Liver (tissue), 9 donors: ENCODE results near the gene ADAMTS2. TPM values are rescaled to one million over a fixed set of nuclear protein-coding genes. Genes with fewer than 3 reads are reported as not detected.

ENCODE experiments used
- DNase-seq: peaks from one replicate; pipeline ENCODE4 v3.0.0-alpha.2; 2017; ENCODE audit warnings: low spot score
- H3K27ac ChIP-seq, 2 donors: one replicate each; pipeline ENCODE4 v1.7.0; 2013; ENCODE audit warnings: inconsistent platforms in 2 of 2, low read length in 2 of 2, control low read depth in 1 of 2, low read depth in 1 of 2, mild to moderate bottlenecking in 1 of 2
- H3K27me3 ChIP-seq, 4 donors: one replicate each; pipeline versions ENCODE4 v1.6.1 to v1.7.0; 2013; ENCODE audit warnings: low read length in 3 of 4, inconsistent platforms in 1 of 4, mild to moderate bottlenecking in 1 of 4, moderate library complexity in 1 of 4; ENCODE audit not compliant: control insufficient read depth in 4 of 4, insufficient read depth in 4 of 4
- H3K36me3 ChIP-seq, 4 donors: one replicate each; pipeline versions ENCODE4 v1.6.1 to v1.7.0; 2013; ENCODE audit warnings: low read length in 3 of 4, mild to moderate bottlenecking in 3 of 4, low read depth in 1 of 4, moderate library complexity in 1 of 4; ENCODE audit not compliant: control insufficient read depth in 4 of 4, insufficient read depth in 3 of 4
- H3K4me1 ChIP-seq, 4 donors: one replicate each; pipeline versions ENCODE4 v1.6.1 to v1.7.0; 2013; ENCODE audit warnings: low read length in 3 of 4, mild to moderate bottlenecking in 3 of 4, moderate library complexity in 1 of 4; ENCODE audit not compliant: control insufficient read depth in 4 of 4, insufficient read depth in 4 of 4
- H3K4me3 ChIP-seq, 3 donors: one replicate each; pipeline versions ENCODE4 v1.6.1 to v1.7.0; 2013; ENCODE audit warnings: low read length in 3 of 3, control low read depth in 1 of 3, low read depth in 1 of 3, mild to moderate bottlenecking in 1 of 3
- H3K9ac ChIP-seq, 2 donors: one replicate each; pipeline ENCODE4 v1.7.0; 2013; ENCODE audit warnings: low read length in 2 of 2, mild to moderate bottlenecking in 2 of 2, moderate library complexity in 2 of 2, control low read depth in 1 of 2, low read depth in 1 of 2
- H3K9me3 ChIP-seq, 4 donors: one replicate each; pipeline versions ENCODE4 v1.6.1 to v1.7.0; 2013; ENCODE audit warnings: low read length in 3 of 4; ENCODE audit not compliant: control insufficient read depth in 4 of 4
- ATF3 ChIP-seq: IDR thresholded peaks from 2 replicates; pipeline ENCODE4 v1.6.1; 2016; ENCODE audit warnings: antibody characterized with exemption
- CTCF ChIP-seq: fragments of 150-350 bp; IDR thresholded peaks from 2 replicates; pipeline ENCODE4 v1.5.1; 2017; ENCODE audit warnings: improper control_type of control experiment, low read depth, low read length; ENCODE audit not compliant: missing input control
- FOXA2 ChIP-seq: IDR thresholded peaks from 2 replicates; pipeline ENCODE4 v1.6.1; 2016; ENCODE audit warnings: antibody characterized with exemption
- GABPA ChIP-seq, 2 donors: IDR thresholded peaks in 1 of 2; conservative IDR thresholded peaks in 1 of 2; 2 replicates each; pipeline ENCODE4 v1.6.1; 2016; ENCODE audit warnings: antibody characterized with exemption in 2 of 2, mild to moderate bottlenecking in 1 of 2, moderate library complexity in 1 of 2
- HNF4A ChIP-seq, 2 donors: conservative IDR thresholded peaks; 2 replicates each; pipeline ENCODE4 v1.6.1; 2016; ENCODE audit warnings: antibody characterized with exemption in 2 of 2, mild to moderate bottlenecking in 2 of 2
- HNF4G ChIP-seq: IDR thresholded peaks from 2 replicates; pipeline ENCODE4 v1.6.1; 2016; ENCODE audit warnings: antibody characterized with exemption
- JUND ChIP-seq, 2 donors: IDR thresholded peaks; 2 replicates each; pipeline ENCODE4 v1.6.1; 2016; ENCODE audit warnings: antibody characterized with exemption in 2 of 2
- MAX ChIP-seq: IDR thresholded peaks from 2 replicates; pipeline ENCODE4 v1.6.1; 2016; ENCODE audit warnings: antibody characterized with exemption
- RAD21 ChIP-seq, 2 donors: IDR thresholded peaks; 2 replicates each; pipeline ENCODE4 v1.6.1; 2016; ENCODE audit warnings: antibody characterized with exemption in 2 of 2, mild to moderate bottlenecking in 2 of 2
- REST ChIP-seq: IDR thresholded peaks from 2 replicates; pipeline ENCODE4 v1.6.1; 2016; ENCODE audit warnings: antibody characterized with exemption, mild to moderate bottlenecking
- TAF1 ChIP-seq: conservative IDR thresholded peaks from 2 replicates; pipeline ENCODE4 v1.6.1; 2016; ENCODE audit warnings: antibody characterized with exemption, mild to moderate bottlenecking
- YY1 ChIP-seq: IDR thresholded peaks from 2 replicates; pipeline ENCODE4 v1.6.1; 2016; ENCODE audit warnings: antibody characterized with exemption, mild to moderate bottlenecking
- ZBTB33 ChIP-seq: IDR thresholded peaks from 2 replicates; pipeline ENCODE4 v1.6.1; 2016; ENCODE audit warnings: antibody characterized with exemption
- WGBS: extraction: QIAGEN DNeasy Blood & Tissue Kit; methylation state at CpG from one replicate; pipeline ENCODE4 v1.1.7; 2013; 5-methylcytosine and 5-hydroxymethylcytosine counted together
- polyA plus RNA-seq, 2 donors: library from polyadenylated mRNA; stranded (reverse) in 1 of 2; unstranded in 1 of 2; fragments of 200-250 nt in 1 of 2; fragments of >200 nt in 1 of 2; fragmentation: Nextera tagmentation in 1 of 2; extraction: Ambion mirVana in 1 of 2; gene quantifications; one replicate each; pipeline versions ENCODE4 v1.2.1 to v1.2.3, GENCODE V29; 2013 to 2015
- total RNA-seq, 2 donors: library from RNA; depleted of rRNA; stranded (reverse); fragments of >200 nt; gene quantifications; one replicate each; pipeline ENCODE4 v1.2.3, GENCODE V29; 2014
- donor health status: healthy.
- donor health status: healthy.
- donor health status: healthy.
- donor health status: healthy.
- donor health status: healthy.

The ADAMTS2 gene
- total and polyA plus RNA-seq, 4 donors: 2.7 to 24.3 (median 12.0) TPM

- peaks cover 0 to 30% (median 3%) of the 10 kb centered on the region in 4 donors for H3K27me3 ChIP-seq
These were observed 1.6 kb upstream of the ADAMTS2 start for GRCh38 chr5:179346875-179347274.

More at GRCh38 chr5:179346875-179347274, 1.6 kb upstream of the ADAMTS2 start:
- Histone ChIP-seq H3K9ac (no peak overlapping the region), H3K36me3 (no peaks in the 10 kb centered on the region), H3K4me3 (no peak overlapping the region), H3K9me3 (no peaks in the 10 kb centered on the region), H3K4me1 (peaks cover 4 to 14% (median 10%) of the 10 kb centered on the region in 4 donors), H3K27ac (no peak overlapping the region)
- no peak for TF ChIP-seq RAD21 (IDR thresholded peaks at IDR 0.05)
- no peak for TF ChIP-seq MAX
- TF ChIP-seq HNF4A (conservative IDR thresholded peaks at IDR 0.05): no peak
- no peak for TF ChIP-seq JUND (IDR thresholded peaks at IDR 0.05)
- no peak for TF ChIP-seq REST
- TF ChIP-seq HNF4G: no peak
- TF ChIP-seq FOXA2: no peak
- no peak for TF ChIP-seq ATF3
- TF ChIP-seq YY1: no peak
- no peak for TF ChIP-seq TAF1
- no peak for TF ChIP-seq ZBTB33
- no peak for TF ChIP-seq GABPA (IDR thresholded peaks at IDR 0.05 in 1 of 2, conservative IDR thresholded peaks at IDR 0.05 in 1 of 2)
- TF ChIP-seq CTCF: no peak
- 83% methylated on average over 8 of the region's 8 CpGs for WGBS
- no peak for DNase-seq
